Aorta (tissue), 5 donors: ENCODE results near the gene TMEM190. TPM values are rescaled to one million over a fixed set of nuclear protein-coding genes. Genes with fewer than 3 reads are reported as not detected.
A peak's percentile ranks its signal among the peaks of the same experiment; 100 is the strongest.

ENCODE experiments used
- ATAC-seq: fragments of 200-7000 bp; cut with Tn5 transposase; one replicate; pipeline ENCODE4 v1.9.1; 2022; ENCODE audit warnings: moderate library complexity; ENCODE audit not compliant: low FRiP score
- DNase-seq, 2 donors: peaks; one replicate each; pipeline ENCODE4 v3.0.0-alpha.2; 2020
- H3K27ac ChIP-seq, 2 donors: one replicate each; pipeline ENCODE4 v1.5.1; 2013; ENCODE audit warnings: low read length in 2 of 2, mild to moderate bottlenecking in 2 of 2, moderate library complexity in 2 of 2, control low read depth in 1 of 2, inconsistent platforms in 1 of 2, low read depth in 1 of 2
- H3K27me3 ChIP-seq, 2 donors: one replicate each; pipeline ENCODE4 v1.6.1; 2013; ENCODE audit warnings: control low read depth in 1 of 2, low read length in 1 of 2, mild to moderate bottlenecking in 1 of 2, moderate library complexity in 1 of 2; ENCODE audit not compliant: insufficient read depth in 2 of 2, control insufficient read depth in 1 of 2
- H3K36me3 ChIP-seq, 2 donors: one replicate each; pipeline ENCODE4 v1.6.1; 2013; ENCODE audit warnings: control low read depth in 1 of 2, low read length in 1 of 2, mild to moderate bottlenecking in 1 of 2; ENCODE audit not compliant: insufficient read depth in 2 of 2, control insufficient read depth in 1 of 2
- H3K4me1 ChIP-seq, 2 donors: one replicate each; pipeline ENCODE4 v1.6.1; 2013; ENCODE audit warnings: low read length in 2 of 2, control low read depth in 1 of 2, mild to moderate bottlenecking in 1 of 2, moderate library complexity in 1 of 2; ENCODE audit not compliant: insufficient read depth in 2 of 2, control insufficient read depth in 1 of 2
- H3K4me3 ChIP-seq, 2 donors: one replicate each; pipeline ENCODE4 v1.5.1; 2013; ENCODE audit warnings: low read length in 2 of 2, control low read depth in 1 of 2, mild to moderate bottlenecking in 1 of 2
- H3K9me3 ChIP-seq: one replicate; pipeline ENCODE4 v1.6.1; 2013; ENCODE audit warnings: mild to moderate bottlenecking, low read length; ENCODE audit not compliant: control insufficient read depth
- WGBS, 2 donors: extraction: QIAGEN DNeasy Blood & Tissue Kit; methylation state at CpG; one replicate each; pipeline ENCODE4 v1.1.7; 2013; 5-methylcytosine and 5-hydroxymethylcytosine counted together
- intact Hi-C, 2 donors: fragments of 100-400 bp; cut with DNase I; formaldehyde crosslinking; loops; one replicate each; pipeline versions ENCODE4 v1.14.2 to v1.15.0; 2022
- polyA plus RNA-seq, 2 donors: library from polyadenylated mRNA; stranded (reverse); fragments of 200-250 nt; gene quantifications; one replicate each; pipeline ENCODE4 v1.2.3, GENCODE V29; 2013
- total RNA-seq, 2 donors: library from RNA; stranded (reverse); fragmentation: NEBNext Ultra II Directional; extraction: Animal tissue kit (Norgen Biotek cat#: 25700); gene quantifications; one replicate each; pipeline ENCODE4 v1.2.1, GENCODE V29; 2021
- donor health status: healthy with polysubstance abuse.
- donor health status: Bipolar disorder and iron deficiency.
- donor health status: DM: no; HTN: no; CAD: no.
- donor health status: DM: no; HTN: no; CAD: no.
- donor health status: DM: yes; HTN: yes; CAD: no.

The TMEM190 gene
- total and polyA plus RNA-seq, 4 donors: not detected

DNA sequence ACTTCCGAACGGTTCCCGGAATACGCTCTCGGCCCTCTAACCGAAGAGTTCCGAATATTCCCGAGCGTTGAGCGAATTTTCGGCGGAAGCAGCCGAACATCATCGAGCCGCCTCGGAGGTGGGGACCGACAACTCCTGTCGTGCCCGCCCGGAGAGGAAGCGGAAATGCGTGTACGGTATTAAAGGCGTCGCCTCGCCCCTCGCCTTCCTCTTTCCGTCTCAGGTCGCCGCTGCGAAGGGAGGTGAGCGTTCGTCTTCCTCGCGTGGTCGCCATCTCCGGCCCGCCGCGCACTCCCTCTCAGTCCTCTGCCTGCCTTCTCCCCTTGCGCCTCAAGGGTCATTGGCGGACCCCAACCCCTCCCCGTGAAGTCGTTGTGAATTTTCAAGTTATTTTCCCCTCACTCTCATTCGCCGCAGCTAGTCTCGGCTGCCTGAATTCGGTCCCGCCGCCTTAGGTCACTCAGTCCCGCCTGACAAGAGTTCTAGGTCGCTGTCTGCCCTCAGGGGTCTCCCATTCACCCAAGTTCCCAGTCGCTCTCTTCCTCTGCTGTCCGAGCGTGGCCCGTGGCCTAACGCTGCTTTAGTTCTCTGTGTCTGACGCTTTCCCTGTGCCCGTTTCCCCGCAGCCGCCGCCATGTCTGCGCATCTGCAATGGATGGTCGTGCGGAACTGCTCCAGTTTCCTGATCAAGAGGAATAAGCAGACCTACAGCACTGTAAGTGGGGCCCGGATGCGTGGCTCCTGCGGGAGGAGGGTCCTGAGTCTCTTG is 9.3 kb downstream of the TMEM190 start, which contains the start of gene RPL28:
Gene RPL28, plus strand, starts transcription at position 209 of the 769 bp plus-strand sequence. Its CDS starts 426 bp downstream, at position 635.
- ATAC-seq (peak; percentile 96), DNase-seq (peak; percentile 98 to 99)
- no peaks in the 10 kb centered on the region for H3K36me3 ChIP-seq
- peak within 1 kb of the TSS in 1 of 2 donors; percentile 87 for H3K27ac ChIP-seq
- H3K4me3 ChIP-seq: peak within 1 kb of the TSS; percentile 66 to 76
- no peaks in the 10 kb centered on the region for H3K4me1 ChIP-seq
- WGBS, 2 donors: 0% methylated on average over 68 of the region's 68 CpGs
- H3K9me3 ChIP-seq: no peaks in the 10 kb centered on the region
- intact Hi-C loops: loop anchor here in 1 of 2 donors (1.0 to 2.0 kb wide), 4 partner anchors 21 to 105 kb away; partner anchors contain the start of genes HSPBP1, KMT5C and UBE2S
- peaks cover 0 to 2% of the 10 kb centered on the region in 2 donors for H3K27me3 ChIP-seq

DNA sequence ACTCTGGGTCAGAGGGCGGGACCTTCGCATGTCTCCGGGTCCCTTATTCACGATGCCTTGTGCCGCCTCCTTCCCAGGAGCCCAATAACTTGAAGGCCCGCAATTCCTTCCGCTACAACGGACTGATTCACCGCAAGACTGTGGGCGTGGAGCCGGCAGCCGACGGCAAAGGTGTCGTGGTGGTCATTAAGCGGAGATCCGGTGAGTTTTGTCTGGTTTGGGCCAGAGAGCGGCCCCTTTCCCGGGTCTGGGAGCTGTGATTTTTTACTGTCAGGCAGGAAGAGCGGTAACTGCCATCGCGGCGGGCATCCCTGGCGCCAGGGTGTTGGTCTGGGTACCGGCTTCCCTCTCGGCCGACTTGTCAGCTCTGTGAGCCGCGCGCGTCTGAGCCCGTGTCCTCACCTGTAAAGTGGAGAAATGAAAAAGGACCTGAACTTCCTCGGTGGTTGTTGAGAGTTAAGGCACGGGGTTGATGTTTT is 9.9 kb downstream of the TMEM190 start:
- H3K27ac ChIP-seq: no peak overlapping the region
- H3K36me3 ChIP-seq: no peaks in the 10 kb centered on the region
- 1 to 2% methylated on average over 33 of the region's 33 CpGs for WGBS, 2 donors
- intact Hi-C loops: no loop called here
- no peaks in the 10 kb centered on the region for H3K4me1 ChIP-seq
- H3K4me3 ChIP-seq: peak overlapping the region; percentile 66 to 76
- ATAC-seq (no peak), DNase-seq (no peak)
- H3K27me3 ChIP-seq: peaks cover 0 to 2% of the 10 kb centered on the region in 2 donors
- H3K9me3 ChIP-seq: no peaks in the 10 kb centered on the region

DNA sequence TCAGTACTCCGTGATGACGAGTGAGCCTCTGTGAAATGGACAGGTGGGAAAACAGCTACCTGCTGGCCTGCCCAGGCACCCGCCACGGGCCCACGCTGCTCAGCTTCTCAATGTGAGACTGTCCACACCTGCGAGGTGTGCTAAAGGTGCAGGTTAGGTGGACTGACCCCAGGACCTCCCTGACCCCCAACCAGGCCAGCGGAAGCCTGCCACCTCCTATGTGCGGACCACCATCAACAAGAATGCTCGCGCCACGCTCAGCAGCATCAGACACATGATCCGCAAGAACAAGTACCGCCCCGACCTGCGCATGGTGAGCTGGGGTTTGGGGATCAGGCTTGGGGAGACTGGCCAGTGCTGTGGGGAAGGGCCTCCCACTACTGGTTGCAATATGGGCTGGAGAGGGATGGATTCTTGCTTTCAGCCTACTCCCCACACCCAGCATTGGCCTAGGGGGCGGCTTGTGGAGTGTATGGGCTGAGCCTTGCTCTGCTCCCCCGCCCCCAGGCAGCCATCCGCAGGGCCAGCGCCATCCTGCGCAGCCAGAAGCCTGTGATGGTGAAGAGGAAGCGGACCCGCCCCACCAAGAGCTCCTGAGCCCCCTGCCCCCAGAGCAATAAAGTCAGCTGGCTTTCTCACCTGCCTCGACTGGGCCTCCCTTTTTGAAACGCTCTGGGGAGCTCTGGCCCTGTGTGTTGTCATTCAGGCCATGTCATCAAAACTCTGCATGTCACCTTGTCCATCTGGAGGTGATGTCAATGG is 11.3 kb downstream of the TMEM190 start:
- no peak for DNase-seq
- 82 to 83% methylated on average over 24 of the region's 24 CpGs for WGBS, 2 donors
- H3K9me3 ChIP-seq: no peaks in the 10 kb centered on the region
- H3K4me1 ChIP-seq: no peaks in the 10 kb centered on the region
- intact Hi-C loops: no loop called here
- H3K4me3 ChIP-seq: no peak overlapping the region
- no peak overlapping the region for H3K27ac ChIP-seq
- no peak for ATAC-seq
- H3K27me3 ChIP-seq: peaks cover 0 to 2% of the 10 kb centered on the region in 2 donors
- no peaks in the 10 kb centered on the region for H3K36me3 ChIP-seq

DNA sequence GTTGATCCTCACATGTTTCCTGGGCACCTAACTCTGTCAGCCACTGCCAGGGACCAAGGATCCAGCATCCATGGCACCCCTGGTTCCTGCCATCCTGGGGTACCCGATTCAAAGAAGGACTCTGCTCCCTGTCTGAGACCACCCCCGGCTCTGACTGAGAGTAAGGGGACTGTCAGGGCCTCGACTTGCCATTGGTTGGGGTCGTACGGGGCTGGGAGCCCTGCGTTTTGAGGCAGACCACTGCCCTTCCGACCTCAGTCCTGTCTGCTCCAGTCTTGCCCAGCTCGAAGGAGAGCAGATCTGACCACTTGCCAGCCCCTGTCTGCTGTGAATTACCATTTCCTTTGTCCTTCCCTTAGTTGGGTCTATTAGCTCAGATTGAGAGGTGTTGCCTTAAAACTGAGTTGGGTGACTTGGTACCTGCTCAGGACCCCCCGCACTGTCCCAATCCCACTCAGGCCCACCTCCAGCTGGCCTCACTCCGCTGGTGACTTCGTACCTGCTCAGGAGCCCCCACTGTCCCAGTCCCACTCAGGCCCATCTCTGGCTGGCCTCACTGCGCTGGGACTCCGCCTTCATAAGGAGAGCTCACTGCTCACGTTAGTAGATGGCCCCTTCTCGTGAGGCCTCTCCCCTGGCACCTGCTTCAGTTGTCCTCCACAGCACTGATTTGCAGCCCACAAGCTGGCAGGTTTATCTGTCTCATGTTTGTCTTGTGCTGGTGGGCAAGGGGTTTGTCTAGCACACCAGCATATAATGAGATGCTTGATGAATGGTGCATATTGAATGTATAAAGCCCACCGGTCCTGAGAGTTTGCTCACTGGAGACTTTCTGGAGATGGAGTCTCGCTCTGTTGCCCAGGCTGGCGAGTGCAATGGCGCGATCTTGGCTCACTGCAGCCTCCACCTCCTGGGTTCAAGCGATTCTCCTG is 13.0 kb downstream of the TMEM190 start:
- Histone ChIP-seq H3K27ac (no peak overlapping the region), H3K4me3 (no peak overlapping the region), H3K36me3 (no peaks in the 10 kb centered on the region), H3K27me3 (peaks cover 0 to 2% of the 10 kb centered on the region in 2 donors), H3K4me1 (no peaks in the 10 kb centered on the region), H3K9me3 (no peaks in the 10 kb centered on the region)
- WGBS, 2 donors: 77 to 78% methylated on average over 21 of the region's 21 CpGs
- DNase-seq (peak in 1 of 2 donors; percentile 73), ATAC-seq (no peak)
- intact Hi-C loops: no loop called here

DNA sequence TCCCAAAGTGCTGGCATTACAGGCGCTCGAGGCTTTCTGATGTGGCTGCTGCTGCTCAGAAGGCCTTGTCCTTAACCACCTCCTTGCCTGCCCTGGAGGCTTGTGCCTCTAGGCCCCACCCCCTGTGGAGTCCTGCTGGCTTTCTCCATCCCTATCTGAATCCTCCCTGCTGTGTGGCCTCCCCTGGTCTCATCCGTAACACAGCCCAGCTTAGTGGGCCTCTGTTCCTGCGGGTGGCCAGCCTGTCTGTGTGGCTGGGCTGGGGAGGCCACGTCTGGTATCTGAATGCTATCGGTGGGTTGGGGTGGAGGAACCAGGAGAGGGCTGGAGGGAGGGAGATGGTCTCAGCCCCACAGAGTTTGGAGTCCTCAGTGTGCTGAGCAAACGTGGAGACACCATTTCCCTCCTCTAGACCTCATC is 13.8 kb downstream of the TMEM190 start:
- no peaks in the 10 kb centered on the region for H3K9me3 ChIP-seq
- DNase-seq (no peak), ATAC-seq (no peak)
- peaks cover 0 to 2% of the 10 kb centered on the region in 2 donors for H3K27me3 ChIP-seq
- H3K36me3 ChIP-seq: no peaks in the 10 kb centered on the region
- no peak overlapping the region for H3K4me3 ChIP-seq
- no peaks in the 10 kb centered on the region for H3K4me1 ChIP-seq
- intact Hi-C loops: no loop called here
- no peak overlapping the region for H3K27ac ChIP-seq
- 70 to 72% methylated on average over 7 of the region's 7 CpGs for WGBS, 2 donors

DNA sequence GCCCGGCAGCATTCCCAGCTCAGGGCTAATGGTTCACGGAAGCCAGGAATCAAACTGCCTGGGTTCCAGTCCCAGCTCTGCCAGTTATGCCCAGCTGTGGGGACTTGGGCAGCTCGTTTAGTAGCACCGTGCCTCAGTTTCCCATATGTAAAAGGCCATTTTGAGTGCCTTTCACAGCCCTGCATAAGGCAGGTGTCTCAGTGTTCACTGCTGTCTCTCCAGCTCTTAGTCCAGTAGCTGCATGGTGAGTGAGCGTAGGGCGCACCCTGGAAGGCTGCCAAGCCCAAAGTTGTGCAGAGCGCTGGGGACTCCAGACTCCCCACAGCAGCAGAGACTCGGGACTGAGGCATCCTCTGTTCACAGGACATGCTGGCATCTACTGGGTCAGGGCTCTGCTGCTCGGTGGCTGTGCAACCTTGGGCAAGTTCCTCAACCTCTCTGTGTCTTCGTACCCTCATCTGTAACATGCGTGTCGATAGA is 14.6 kb downstream of the TMEM190 start:
- H3K27ac ChIP-seq: no peak overlapping the region
- no peak for ATAC-seq
- no peaks in the 10 kb centered on the region for H3K4me1 ChIP-seq
- no peak for DNase-seq
- WGBS, 2 donors: 75 to 78% methylated on average over 12 of the region's 12 CpGs
- H3K4me3 ChIP-seq: no peak overlapping the region
- H3K27me3 ChIP-seq: no peaks in the 10 kb centered on the region
- no peaks in the 10 kb centered on the region for H3K9me3 ChIP-seq
- H3K36me3 ChIP-seq: no peaks in the 10 kb centered on the region
- intact Hi-C loops: no loop called here

DNA sequence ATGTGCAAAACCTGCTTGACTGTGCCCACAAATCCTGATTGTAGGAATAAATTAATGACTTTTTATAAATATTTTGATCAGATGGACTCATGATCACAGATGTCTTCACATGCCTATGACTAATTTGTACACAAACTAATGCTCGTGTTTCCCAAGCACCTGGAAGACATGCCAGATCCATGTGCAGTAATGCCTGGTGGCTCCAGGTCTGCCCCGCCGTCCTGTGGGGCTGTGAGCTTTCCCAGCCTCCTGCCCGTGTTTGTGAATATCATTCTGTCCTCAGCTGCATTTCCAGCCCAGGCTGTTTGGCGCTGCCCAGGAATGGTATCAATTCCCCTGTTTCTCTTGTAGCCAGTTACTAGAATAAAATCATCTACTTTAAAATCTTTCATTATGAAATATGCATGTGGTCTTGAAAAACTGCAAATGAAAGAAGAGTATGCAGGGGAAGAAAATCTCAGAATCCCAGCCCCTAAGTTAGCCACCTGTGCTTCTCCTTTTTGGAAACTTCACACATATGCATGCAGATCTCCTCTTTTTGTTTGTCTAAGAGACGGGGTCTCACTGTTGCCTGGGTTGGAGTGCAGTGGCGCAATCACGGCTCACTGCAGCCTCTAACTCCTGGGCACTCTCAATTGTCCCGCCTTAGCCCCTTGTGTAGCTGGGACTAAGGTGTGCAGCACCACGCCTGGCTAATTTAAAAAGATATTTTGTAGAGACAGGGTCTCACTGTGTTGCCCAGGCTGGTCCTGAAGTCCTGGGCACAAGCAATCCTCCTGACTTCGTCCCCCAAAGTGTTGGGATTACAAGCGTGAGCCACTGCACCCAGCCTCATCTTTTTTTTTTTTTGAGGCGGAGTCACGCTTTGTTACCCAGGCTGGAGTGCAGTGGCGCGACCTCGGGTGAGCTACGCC is 15.3 kb downstream of the TMEM190 start:
- ATAC-seq (no peak), DNase-seq (no peak)
- H3K9me3 ChIP-seq: no peaks in the 10 kb centered on the region
- no peaks in the 10 kb centered on the region for H3K27me3 ChIP-seq
- no peaks in the 10 kb centered on the region for H3K4me1 ChIP-seq
- H3K27ac ChIP-seq: no peak overlapping the region
- intact Hi-C loops: no loop called here
- H3K4me3 ChIP-seq: no peak overlapping the region
- WGBS, 2 donors: 69 to 72% methylated on average over 18 of the region's 18 CpGs
- no peaks in the 10 kb centered on the region for H3K36me3 ChIP-seq
